SK-N-MC (cell line): Measurements from ENCODE around the gene MMP17.

ENCODE experiments used
- EZH2 ChIP-seq: fragments of 200-600 bp; sonication (generic); IDR thresholded peaks from one replicate; pipeline ENCODE4 v1.6.1; 2017; ENCODE audit warnings: antibody characterized with exemption
- FOXP2 ChIP-seq: optimal IDR thresholded peaks from 2 replicates; pipeline ENCODE3; 2011; ENCODE audit warnings: mild to moderate bottlenecking, moderate library complexity; ENCODE audit not compliant: insufficient read depth; ENCODE audit errors: extremely low read length, control extremely low read depth
- POLR2AphosphoS5 ChIP-seq: IDR thresholded peaks from 2 replicates; pipeline ENCODE4 v1.6.1; 2012; ENCODE audit warnings: mild to moderate bottlenecking, low read depth, low read length, borderline replicate concordance

DNA sequence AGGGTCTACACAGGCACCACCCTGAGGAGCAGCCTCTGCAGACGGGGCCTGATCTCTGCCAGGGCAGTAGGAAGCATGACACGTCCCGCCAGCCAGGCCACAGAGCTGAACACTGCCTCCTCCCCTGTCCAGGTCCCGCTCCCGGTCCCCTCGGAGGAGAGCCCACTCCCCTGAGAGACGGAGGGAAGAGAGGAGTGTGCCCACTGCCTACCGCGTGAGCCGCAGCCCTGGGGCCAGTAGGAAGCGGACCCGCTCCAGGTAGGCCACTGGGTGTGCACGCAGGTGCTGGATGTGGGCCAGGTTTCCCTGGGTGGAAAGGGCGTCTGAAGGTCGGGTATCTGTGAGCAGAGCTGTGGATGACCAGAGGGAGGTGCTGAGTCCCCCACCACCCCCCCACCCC lies 41.9 kb upstream of the MMP17 start:
- TF ChIP-seq EZH2 (no peak), POLR2AphosphoS5 (no peak), FOXP2 (no peak)
